ENCODE measurements around the gene BIK. TPM values are rescaled to one million over a fixed set of nuclear protein-coding genes. Genes with fewer than 3 reads are reported as not detected.

BIK gene
- total RNA-seq, 1 donor from 2014 or later = not detected

- no peak overlapping the region for H3K4me3 ChIP-seq
- intact Hi-C loops (cut with DNase I) = no loop called here
- TF ChIP-seq CTCF (IDR thresholded peaks at IDR 0.05) = no peak
- DNase-seq (ENCODE audit: low spot score in 2 of 2) = no peak
- H3K27me3 ChIP-seq = no peaks in the 10 kb centered on the region
- no peaks in the 10 kb centered on the region for H3K36me3 ChIP-seq
- H3K9me3 ChIP-seq = no peaks in the 10 kb centered on the region
- peaks cover 2 to 8% of the 10 kb centered on the region in 2 donors for H3K4me1 ChIP-seq
- no peak overlapping the region for H3K27ac ChIP-seq
These were observed 16.8 kb downstream of the BIK start for GRCh38 chr22:43127166-43127908.

GRCh38 chr22:43128116-43128515 is 17.6 kb downstream of the BIK start:
- intact Hi-C loops (cut with DNase I) = no loop called here
- Histone ChIP-seq H3K27ac (no peak overlapping the region), H3K9me3 (no peaks in the 10 kb centered on the region)

DNA sequence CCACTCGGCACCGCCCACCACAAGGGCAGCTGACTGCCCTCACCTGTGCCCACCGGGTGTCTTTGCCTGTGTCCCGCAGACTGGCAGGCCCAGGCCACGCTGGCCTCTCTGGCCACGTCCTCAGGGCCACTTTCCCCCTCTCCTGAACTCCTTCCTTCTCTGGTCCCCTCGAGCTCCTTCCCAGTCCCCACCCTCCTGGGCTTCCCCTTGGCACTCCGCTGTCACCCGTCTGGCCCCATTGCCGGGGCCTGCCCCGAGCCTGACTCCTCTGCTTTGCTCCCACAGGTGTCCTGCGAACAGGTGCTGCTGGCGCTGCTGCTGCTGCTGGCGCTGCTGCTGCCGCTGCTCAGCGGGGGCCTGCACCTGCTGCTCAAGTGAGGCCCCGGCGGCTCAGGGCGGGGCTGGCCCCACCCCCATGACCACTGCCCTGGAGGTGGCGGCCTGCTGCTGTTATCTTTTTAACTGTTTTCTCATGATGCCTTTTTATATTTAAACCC is 18.4 kb downstream of the BIK start:
- no peak for TF ChIP-seq CTCF (IDR thresholded peaks at IDR 0.05)
- no peak for DNase-seq (ENCODE audit: low spot score in 2 of 2)
- no peak overlapping the region for H3K27ac ChIP-seq
- peaks cover 3 to 9% of the 10 kb centered on the region in 2 donors for H3K4me1 ChIP-seq
- intact Hi-C loops (cut with DNase I) = no loop called here
- H3K36me3 ChIP-seq = no peaks in the 10 kb centered on the region
- H3K4me3 ChIP-seq = no peak overlapping the region
- no peaks in the 10 kb centered on the region for H3K27me3 ChIP-seq
- no peaks in the 10 kb centered on the region for H3K9me3 ChIP-seq

More at GRCh38 chr22:43128116-43128515, 17.6 kb downstream of the BIK start:
- TF ChIP-seq CTCF (IDR thresholded peaks at IDR 0.05) = no peak
- no peaks in the 10 kb centered on the region for H3K36me3 ChIP-seq
- H3K4me3 ChIP-seq = no peak overlapping the region
- peaks cover 3 to 9% of the 10 kb centered on the region in 2 donors for H3K4me1 ChIP-seq
- no peaks in the 10 kb centered on the region for H3K27me3 ChIP-seq
- DNase-seq (ENCODE audit: low spot score in 2 of 2) = no peak

DNA sequence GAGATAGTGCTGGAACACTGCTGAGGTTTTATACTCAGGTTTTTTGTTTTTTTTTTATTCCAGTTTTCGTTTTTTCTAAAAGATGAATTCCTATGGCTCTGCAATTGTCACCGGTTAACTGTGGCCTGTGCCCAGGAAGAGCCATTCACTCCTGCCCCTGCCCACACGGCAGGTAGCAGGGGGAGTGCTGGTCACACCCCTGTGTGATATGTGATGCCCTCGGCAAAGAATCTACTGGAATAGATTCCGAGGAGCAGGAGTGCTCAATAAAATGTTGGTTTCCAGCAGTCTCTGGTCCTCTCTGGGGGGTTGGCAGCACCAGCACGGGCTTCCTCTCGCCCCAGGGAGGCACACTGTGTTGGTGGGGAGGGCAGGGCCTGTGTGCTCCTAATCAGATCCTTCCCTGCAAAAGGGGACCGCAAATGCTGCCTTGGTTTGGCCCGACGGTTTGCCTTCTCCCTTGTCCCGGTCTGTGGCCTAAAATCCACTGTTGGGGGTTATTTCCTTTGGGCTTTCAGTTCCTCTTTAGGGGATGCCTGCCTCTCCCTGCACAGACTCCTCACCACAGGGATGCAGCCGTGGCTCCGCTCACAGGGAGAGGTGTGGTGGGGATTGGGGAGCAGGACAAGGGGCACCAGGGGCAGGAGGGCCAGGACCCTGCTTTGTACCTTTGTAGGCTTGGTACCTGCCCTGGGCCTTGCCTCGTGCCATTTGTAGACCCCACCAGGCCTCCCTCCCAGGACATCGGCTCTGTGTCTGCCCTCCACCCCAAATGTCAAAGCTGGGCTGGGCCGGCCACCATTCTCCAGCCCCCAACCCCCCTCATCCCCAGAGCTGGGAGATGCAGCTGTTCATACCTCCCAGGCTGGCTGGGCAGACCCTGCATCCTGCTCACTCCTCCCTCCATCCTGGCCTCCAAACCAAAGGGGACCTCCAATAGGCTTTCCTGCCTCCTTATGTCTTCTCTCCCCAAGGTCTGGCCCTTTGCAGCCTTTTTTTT is 19.2 kb downstream of the BIK start:
- peaks cover 4 to 7% of the 10 kb centered on the region in 2 donors for H3K36me3 ChIP-seq
- peaks cover 3 to 9% of the 10 kb centered on the region in 2 donors for H3K4me1 ChIP-seq
- no peak overlapping the region for H3K4me3 ChIP-seq
- no peaks in the 10 kb centered on the region for H3K27me3 ChIP-seq
- H3K9me3 ChIP-seq = no peaks in the 10 kb centered on the region
- intact Hi-C loops (cut with DNase I) = no loop called here
- DNase-seq (ENCODE audit: low spot score in 2 of 2) = no peak
- no peak for TF ChIP-seq CTCF (IDR thresholded peaks at IDR 0.05)
- H3K27ac ChIP-seq = no peak overlapping the region

DNA sequence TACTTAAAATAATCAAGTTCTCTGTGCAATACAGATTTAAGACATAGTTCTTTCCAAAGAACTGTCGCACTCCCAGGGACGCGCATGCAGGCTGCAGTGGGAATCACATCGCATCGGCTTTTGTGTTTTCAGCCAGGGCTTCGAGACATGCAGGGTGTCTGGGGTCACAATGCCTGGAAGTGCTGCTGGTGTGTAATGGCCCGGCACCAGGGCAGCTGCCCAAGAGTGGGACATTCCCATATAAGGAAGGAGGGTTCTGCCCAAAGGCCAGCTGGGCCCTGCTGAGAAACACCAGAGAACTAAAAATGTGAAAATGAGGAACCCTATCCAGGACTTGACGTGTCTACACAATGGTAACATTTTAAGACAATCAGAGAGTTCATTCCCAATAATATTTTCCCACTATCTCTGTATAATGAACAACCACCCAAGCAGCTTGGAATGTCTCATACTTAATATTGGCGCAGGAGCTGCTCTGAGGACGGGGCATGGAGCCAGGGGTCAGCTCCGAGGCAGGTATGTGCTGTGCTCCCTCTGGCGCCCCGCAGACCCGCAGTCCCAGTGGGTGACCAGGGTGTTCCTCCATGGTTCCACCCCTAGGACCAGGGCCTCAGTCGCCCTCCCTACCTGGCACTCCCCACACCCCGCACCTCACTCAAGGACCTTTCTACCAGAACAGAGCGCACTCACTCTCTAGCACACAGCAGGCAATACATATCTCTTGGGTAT is 21.4 kb downstream of the BIK start:
- Histone ChIP-seq H3K9me3 (no peaks in the 10 kb centered on the region), H3K27me3 (no peaks in the 10 kb centered on the region), H3K36me3 (peaks cover 15 to 25% of the 10 kb centered on the region in 2 donors), H3K4me1 (peaks cover 3 to 9% of the 10 kb centered on the region in 2 donors), H3K4me3 (no peak overlapping the region), H3K27ac (peak overlapping the region; percentile 21 to 69)
- intact Hi-C loops (cut with DNase I) = no loop called here
- DNase-seq (ENCODE audit: low spot score in 2 of 2) = no peak
- no peak for TF ChIP-seq CTCF (IDR thresholded peaks at IDR 0.05)
